Measurements from ENCODE around the gene RHOU. TPM values are rescaled to one million over a fixed set of nuclear protein-coding genes. Genes with fewer than 3 reads are reported as not detected.

The RHOU gene
- polyA plus RNA-seq, 4 donors = 17.9 to 43.5 (median 42.1) TPM

Other genes with a start within 250 kb of the RHOU start
- 10 to 100 TPM; 25.5 to 46.1 (median 36.7) TPM for gene RNF187, start 248.1 kb upstream of the RHOU start, polyA plus RNA-seq

Measured in small intestine (tissue), 4 donors.